CD4-positive, alpha-beta T cell treated with Interleukin-15 for 1 hour (primary cell): ENCODE results near the gene METTL1.
"Not testable (repeated sequence)": the region's sequence is repeated elsewhere in the genome, so short reads cannot be mapped to it uniquely, and the experiment has no call there.

Experiments
- DNase-seq: peaks from one replicate; pipeline ENCODE4 v3.0.0-alpha.2; 2020

The METTL1 gene

GRCh38 chr12:57771873-57772428 is at the start of gene METTL1:
Gene METTL1 (minus strand): TSS chr12:57772105. CDS start chr12:57772083, 22 bp downstream.
- DNase-seq = peak; percentile 90

- DNase-seq = not testable (repeated sequence)
These were observed 49.1 kb upstream of the METTL1 start for GRCh38 chr12:57821015-57821414.

GRCh38 chr12:57820119-57820518 is 48.2 kb upstream of the METTL1 start:
- not testable (repeated sequence) for DNase-seq

DNA sequence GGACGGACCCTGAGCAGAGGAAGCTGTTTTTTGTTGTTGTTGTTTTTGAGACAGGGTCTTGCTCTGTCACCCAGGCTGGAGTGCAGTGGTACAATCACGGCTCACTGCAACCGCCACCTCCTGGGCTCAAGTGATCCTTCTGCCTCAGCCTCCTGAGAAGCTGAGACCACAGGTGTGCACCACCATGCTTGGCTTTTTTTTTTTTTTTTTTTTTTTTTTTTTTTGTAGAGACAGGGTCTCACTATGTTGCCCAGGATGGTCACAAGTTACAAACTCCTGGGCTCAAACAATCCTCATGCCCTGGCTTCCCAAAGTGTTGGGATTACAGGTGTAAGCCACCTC is 46.1 kb upstream of the METTL1 start:
- DNase-seq = not testable (repeated sequence)

DNA sequence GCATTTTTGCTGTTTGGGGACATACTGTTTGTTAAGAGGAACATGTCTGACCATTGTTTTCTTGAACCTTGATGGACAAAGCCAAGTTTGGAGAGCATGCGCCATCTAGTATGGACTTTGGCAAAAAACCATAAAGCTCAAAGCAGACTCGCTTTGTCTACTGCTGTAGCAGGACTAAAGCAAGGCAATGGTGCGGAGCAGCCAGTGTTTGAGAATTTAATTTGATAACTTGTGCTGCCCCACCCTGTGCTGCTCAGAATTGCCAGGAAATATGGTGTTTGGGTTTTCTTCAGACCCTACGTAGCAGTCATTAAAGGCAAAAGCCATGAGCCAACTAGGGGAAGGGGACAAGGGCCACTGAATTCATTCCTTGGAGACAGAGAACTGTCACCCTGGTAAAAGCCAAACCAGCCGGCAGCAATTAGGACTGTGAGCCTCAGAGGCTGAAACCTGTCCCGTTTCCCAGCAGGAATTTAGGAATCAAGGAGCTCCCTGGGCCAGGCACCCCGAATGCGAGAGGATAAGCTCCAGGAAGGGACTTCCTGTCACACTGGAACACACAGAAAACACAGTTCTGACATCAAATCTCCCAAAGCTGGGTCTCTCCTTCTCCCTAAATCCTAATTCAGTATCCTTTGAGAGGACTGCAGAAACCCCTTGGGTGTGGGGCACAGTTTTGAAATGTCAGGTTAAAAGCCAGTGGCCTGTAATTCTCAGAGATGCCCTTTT is 45.5 kb upstream of the METTL1 start:
- no peak for DNase-seq

DNA sequence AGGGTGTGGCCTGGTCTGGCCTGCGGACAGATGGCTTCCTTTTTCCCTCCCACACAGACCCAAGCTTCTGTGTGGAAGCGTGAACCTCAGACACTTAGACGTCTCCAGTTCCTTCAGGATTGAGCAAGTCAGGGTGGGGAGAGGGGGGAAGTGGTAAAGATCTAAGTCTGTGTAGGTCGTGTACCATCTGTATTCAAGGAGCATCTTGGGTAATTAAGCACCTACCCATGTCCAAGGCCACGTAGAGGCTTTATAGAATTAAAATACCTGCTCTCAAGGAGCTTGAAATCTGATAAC is 44.9 kb upstream of the METTL1 start:
- DNase-seq = no peak

DNA sequence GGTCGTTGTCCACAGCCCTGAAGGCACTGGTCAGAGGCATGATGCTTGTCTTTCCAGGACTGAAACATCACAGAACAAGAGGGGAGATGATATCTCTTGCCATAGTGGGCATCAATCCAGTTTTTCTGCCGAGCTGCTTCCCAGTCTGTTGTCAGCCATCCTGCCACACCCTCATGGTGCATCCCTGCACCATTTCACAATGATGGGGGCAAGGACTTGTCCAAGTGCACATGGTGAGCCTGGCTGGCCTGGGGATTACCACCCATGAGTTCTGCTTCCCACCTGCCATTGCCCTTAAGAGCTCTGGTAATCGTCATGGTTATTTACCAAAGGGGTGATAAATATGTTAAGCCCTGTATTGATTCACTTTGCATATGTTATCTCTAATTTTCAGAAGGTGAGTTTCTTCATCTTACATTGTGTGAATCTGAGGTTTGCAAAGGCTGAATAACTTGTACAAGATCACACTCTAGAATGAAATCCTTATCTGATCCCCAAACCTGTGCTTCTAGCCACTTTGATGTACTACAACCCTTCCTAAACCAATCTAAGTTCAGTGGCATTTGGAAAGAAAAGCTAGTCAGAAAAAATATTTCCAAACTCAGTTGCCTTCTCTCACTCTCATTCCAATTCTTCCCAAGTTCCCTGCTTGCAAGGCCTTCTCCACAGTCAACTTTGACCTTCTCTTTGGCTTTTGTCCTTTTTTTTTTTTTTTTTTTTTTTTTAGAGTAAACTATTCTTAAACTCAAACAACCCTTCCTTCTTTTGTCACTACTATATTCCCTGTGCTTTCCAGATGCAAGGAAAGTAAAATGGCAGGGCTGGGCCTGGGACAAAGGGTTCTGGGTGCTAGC is 44.3 kb upstream of the METTL1 start:
- no peak for DNase-seq

- no peak for DNase-seq
These were observed 43.5 kb upstream of the METTL1 start for GRCh38 chr12:57815177-57816000.

- DNase-seq = no peak
These were observed 42.3 kb upstream of the METTL1 start for GRCh38 chr12:57813971-57814772.

DNA sequence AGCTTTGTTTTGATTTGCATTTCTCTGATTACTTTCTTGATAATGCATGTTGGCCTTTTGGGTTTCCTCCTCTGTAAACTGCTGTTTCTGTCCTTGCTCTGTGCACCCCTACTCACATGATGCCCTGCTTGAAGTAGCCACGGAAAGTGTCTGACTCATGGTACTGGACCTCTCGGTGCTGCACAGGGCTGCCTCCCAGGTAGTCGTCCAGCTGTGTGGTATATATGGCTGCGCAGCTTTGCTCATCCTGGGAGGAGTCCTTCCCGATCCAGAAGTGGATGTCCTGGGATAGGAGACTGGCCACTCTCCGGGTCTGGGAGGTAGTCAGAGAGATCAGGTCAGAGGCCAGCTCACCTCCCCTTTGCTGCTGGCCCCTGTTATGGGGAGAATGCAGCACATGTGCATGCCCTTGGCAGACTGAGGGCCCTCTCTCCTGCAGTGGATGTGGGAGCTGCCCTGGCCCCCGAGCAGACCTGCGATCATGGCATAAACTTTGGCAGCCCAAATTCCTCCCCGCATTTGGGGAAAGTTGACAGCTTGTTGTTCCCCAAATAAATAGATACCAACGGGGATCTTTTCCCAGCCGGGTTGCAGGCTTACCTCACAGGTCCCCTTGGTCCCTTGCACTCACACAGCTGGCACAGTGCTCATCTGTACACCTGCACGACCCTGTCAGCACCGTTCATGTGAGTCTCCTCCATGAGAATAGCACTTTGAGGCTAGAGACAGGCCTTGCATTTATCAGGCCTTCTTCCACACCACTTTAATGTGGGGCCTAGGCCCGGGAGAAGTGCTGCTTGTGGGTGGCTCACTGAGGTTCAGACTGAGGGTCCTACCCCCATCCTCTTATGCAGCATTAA is 41.4 kb upstream of the METTL1 start:
- no peak for DNase-seq

- no peak for DNase-seq
These were observed 39.3 kb upstream of the METTL1 start for GRCh38 chr12:57811028-57811755.

- no peak for DNase-seq
These were observed 38.5 kb upstream of the METTL1 start for GRCh38 chr12:57810450-57810849.

DNA sequence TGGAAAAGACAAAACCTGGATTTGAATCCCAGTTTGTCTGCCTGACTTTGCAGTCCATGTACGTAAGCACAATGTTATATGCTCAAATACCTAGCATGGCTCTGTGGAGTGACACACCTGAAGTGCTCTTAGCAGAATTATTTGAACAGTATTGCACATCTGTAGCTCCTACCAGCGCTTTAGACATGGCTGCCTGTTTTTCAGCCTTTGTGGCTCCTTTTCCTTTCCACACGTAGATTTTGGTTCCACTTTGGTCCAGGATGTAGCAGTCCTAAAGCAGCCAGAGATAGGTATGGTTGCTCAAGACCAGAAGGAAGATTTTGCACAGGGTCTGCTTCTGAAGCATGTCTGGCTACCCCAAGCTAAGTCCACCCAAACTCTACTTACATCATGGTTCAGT is 37.5 kb upstream of the METTL1 start:
- DNase-seq = no peak

- no peak for DNase-seq
These were observed 36.4 kb upstream of the METTL1 start for GRCh38 chr12:57808351-57808750.

DNA sequence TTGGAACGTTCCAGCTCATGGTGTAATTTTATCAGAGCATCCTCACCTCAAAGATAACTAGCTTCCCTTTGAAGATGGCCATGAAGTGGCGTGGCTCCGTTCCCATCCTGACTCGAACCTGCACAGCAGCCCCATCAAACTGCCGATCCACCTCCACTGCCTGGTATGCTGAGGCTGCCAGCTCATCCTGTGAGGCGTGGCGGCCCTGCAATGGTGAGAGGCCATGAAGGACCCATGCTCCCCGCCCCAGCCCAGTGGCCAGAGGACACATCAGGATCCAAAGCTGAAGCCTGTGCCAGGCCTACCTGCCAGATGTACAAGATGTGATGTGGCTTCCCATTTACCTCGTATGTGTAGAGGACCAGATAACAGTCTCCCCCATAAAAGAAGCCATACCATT is 35.4 kb upstream of the METTL1 start:
- DNase-seq = no peak

GRCh38 chr12:57806677-57807076 is 34.8 kb upstream of the METTL1 start:
- DNase-seq = no peak

DNA sequence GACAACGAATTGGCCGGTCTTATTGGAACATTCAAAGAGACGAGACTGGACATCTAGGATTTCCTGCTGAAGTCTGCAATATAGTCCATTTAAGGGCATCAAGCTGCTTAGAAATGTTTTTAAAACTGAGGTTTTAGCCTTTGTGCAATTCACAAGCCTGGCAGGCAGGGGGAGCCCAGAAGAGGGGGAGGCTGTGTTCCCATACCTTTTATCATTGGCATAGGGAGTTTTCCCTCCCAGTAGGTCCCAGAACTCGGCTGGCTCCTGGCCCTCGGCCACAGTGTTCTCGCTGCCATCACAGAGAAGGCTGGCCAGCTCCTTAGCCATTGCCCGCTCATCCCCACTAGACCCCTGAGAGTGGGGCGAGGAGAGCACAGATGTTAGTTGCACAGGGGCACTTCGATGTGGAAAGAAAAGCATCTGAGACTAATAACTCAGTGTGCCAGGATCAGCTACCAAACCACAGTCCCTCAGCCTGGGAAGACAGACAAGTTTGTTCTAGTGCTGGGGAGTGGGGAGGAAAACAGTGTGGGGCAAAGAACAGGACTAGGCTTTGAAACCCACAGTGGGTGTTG is 31.5 kb upstream of the METTL1 start:
- DNase-seq = no peak

GRCh38 chr12:57802607-57803006 is 30.7 kb upstream of the METTL1 start:
- no peak for DNase-seq

GRCh38 chr12:57800965-57801364 is 29.1 kb upstream of the METTL1 start:
- no peak for DNase-seq

GRCh38 chr12:57797933-57798332 is 26.0 kb upstream of the METTL1 start:
- DNase-seq = no peak
